Testis (tissue), 3 donors: ENCODE data around the gene ZBTB7C. TPM values are rescaled to one million over a fixed set of nuclear protein-coding genes. Genes with fewer than 3 reads are reported as not detected.

Source experiments
- DNase-seq: peaks from one replicate; pipeline ENCODE4 v3.0.0-alpha.2; 2019
- H3K27ac ChIP-seq, 2 donors: fragments of 200-600 bp; sonication (generic); one replicate each; pipeline ENCODE4 v1.5.1; 2019
- H3K27me3 ChIP-seq: fragments of 200-600 bp; sonication (generic); one replicate; pipeline ENCODE4 v1.5.1; 2019
- H3K36me3 ChIP-seq: fragments of 200-600 bp; sonication (generic); one replicate; pipeline ENCODE4 v1.5.1; 2017; ENCODE audit warnings: low read depth; ENCODE audit errors: missing control alignments
- H3K4me1 ChIP-seq: fragments of 200-600 bp; sonication (generic); one replicate; pipeline ENCODE4 v1.5.1; 2019
- H3K4me3 ChIP-seq, 2 donors: fragments of 200-600 bp; sonication (generic); one replicate each; pipeline ENCODE4 v1.5.1; 2017 to 2019
- H3K9me3 ChIP-seq: fragments of 200-600 bp; sonication (generic); one replicate; pipeline ENCODE4 v1.5.1; 2017
- CTCF ChIP-seq, 3 experiments: fragments of 450-650 bp in 2 of 3; fragments of 200-600 bp in 1 of 3; sonication (generic) in 1 of 3; IDR thresholded peaks; one replicate each; pipeline ENCODE4 v1.5.1; 2016 to 2019; ENCODE audit warnings: antibody characterized with exemption in 3 of 3, mild to moderate bottlenecking in 2 of 3, moderate library complexity in 1 of 3
- POLR2A ChIP-seq: fragments of 450-650 bp; IDR thresholded peaks from one replicate; pipeline ENCODE4 v1.6.1; 2017; ENCODE audit warnings: antibody characterized with exemption, mild to moderate bottlenecking, moderate library complexity
- WGBS, 2 donors: methylation state at CpG; one replicate each; pipeline ENCODE4 v1.1.5; 2018; 5-methylcytosine and 5-hydroxymethylcytosine counted together
- intact Hi-C: fragments of 100-400 bp; cut with DNase I; formaldehyde crosslinking; loops from one replicate; pipeline ENCODE4 v1.15.1; 2023; ENCODE audit warnings: low total_unique reads
- polyA plus RNA-seq: library from polyadenylated mRNA; stranded (reverse); fragments of 350-450 nt; fragmentation: Illumina TruSeq; extraction: RNeasy Lipid Tissue Mini Kit (QIAGEN cat#74804); gene quantifications from one replicate; pipeline ENCODE4 v1.2.3, GENCODE V29; 2014; ENCODE audit warnings: low read depth, low replicate concordance; ENCODE audit not compliant: insufficient read depth
- total RNA-seq, 2 donors: library from RNA; depleted of rRNA; stranded (reverse); fragments of >200 nt; gene quantifications; one replicate each; pipeline ENCODE4 v1.2.3, GENCODE V29; 2016

ZBTB7C gene
- total and polyA plus RNA-seq, 3 donors from 2014 or later = 14.1 to 65.4 (median 42.4) TPM

DNA sequence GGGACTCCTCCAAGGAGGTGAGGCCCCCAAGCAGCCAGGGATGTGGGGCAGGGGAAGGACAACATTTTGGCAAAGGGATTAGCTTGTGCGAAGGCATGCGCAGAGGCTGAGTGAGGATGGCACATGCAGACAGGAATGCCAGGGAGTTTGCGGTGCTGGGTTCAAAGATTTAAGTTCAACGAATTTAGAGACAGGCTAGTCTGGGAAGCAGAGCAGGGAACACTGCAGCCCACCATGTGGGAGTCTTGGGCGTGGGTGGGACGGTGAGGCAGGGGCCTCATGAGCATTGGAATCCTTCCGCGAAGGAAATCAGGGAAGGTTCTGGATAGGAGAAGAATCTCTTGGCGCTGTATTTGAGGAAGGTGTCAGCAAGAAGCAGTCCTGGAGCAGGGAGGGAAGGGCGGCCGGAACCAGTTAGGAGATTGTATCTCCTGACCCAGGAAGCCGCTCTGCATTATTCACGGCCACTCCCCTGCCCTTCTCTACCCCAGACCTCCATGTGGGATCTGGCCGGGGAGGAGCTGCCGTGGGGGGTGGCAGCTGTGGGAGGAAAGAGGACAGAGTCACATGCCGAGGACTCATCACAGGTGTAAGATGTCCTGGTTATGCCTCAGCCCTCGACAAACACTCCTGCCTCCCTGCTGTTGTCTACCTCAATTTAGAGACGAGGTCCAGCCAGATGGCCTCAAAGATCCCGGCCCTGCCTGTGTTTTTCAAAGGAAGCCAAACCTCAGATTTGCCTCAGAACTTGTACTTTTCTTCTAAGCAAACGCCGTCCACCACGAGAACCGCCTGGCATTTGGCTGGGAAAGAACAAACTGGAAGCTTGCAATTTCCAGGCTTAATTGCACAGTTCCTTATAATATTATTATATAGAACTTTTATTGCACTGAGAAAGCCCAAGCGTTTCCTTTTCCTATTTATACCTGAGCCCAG lies 355.0 kb downstream of the ZBTB7C start:
- H3K9me3 ChIP-seq = no peaks in the 10 kb centered on the region
- DNase-seq = no peak

GRCh38 chr18:48052842-48053241 lies 356.3 kb downstream of the ZBTB7C start:
- intact Hi-C loops = no loop called here
- H3K27me3 ChIP-seq = no peaks in the 10 kb centered on the region

More for the DNA sequence above, 355.0 kb downstream of the ZBTB7C start:
- H3K36me3 ChIP-seq = no peaks in the 10 kb centered on the region
- H3K4me1 ChIP-seq = peaks cover 16% of the 10 kb centered on the region
- no peak overlapping the region for H3K27ac ChIP-seq
- no peak for TF ChIP-seq POLR2A
- H3K4me3 ChIP-seq = no peak overlapping the region
- intact Hi-C loops = no loop called here
- no peaks in the 10 kb centered on the region for H3K27me3 ChIP-seq
- 56% methylated on average over 23 to 24 of the region's 24 CpGs for WGBS, 2 donors

GRCh38 chr18:48051945-48052840 lies 357.0 kb downstream of the ZBTB7C start:
- Histone ChIP-seq H3K4me1 (peaks cover 16% of the 10 kb centered on the region), H3K9me3 (no peaks in the 10 kb centered on the region), H3K36me3 (no peaks in the 10 kb centered on the region), H3K4me3 (no peak overlapping the region), H3K27ac (no peak overlapping the region), H3K27me3 (no peaks in the 10 kb centered on the region)
- intact Hi-C loops = no loop called here
- no peak for DNase-seq
- WGBS, 2 donors = 55 to 73% methylated on average over 8 of the region's 8 CpGs
- TF ChIP-seq POLR2A (no peak), CTCF (IDR thresholded peaks at IDR 0.05) (no peak)

More at GRCh38 chr18:48052842-48053241, 356.3 kb downstream of the ZBTB7C start:
- WGBS, 2 donors = 53 to 60% methylated on average over 7 of the region's 7 CpGs
- H3K4me3 ChIP-seq = no peak overlapping the region
- no peaks in the 10 kb centered on the region for H3K36me3 ChIP-seq
- no peaks in the 10 kb centered on the region for H3K9me3 ChIP-seq
- no peak for DNase-seq
- TF ChIP-seq CTCF (IDR thresholded peaks at IDR 0.05) (no peak), POLR2A (no peak)
- H3K27ac ChIP-seq = no peak overlapping the region
- H3K4me1 ChIP-seq = peaks cover 16% of the 10 kb centered on the region

- no peak overlapping the region for H3K4me3 ChIP-seq
These were observed 359.0 kb downstream of the ZBTB7C start for GRCh38 chr18:48050176-48050575.

More at GRCh38 chr18:48050176-48050575, 359.0 kb downstream of the ZBTB7C start:
- no peak for DNase-seq
- no peaks in the 10 kb centered on the region for H3K9me3 ChIP-seq
- intact Hi-C loops = no loop called here
- H3K4me1 ChIP-seq = peaks cover 16% of the 10 kb centered on the region
- TF ChIP-seq CTCF (IDR thresholded peaks at IDR 0.05) (no peak), POLR2A (no peak)
- no peaks in the 10 kb centered on the region for H3K36me3 ChIP-seq
- 67 to 70% methylated on average over 1 to 7 of the region's 7 CpGs for WGBS, 2 donors
- H3K27me3 ChIP-seq = no peaks in the 10 kb centered on the region
- H3K27ac ChIP-seq = no peak overlapping the region
